ENCODE results near the gene PDCL2. TPM values are rescaled to one million over a fixed set of nuclear protein-coding genes. Genes with fewer than 3 reads are reported as not detected.

Gene PDCL2
- total and polyA plus RNA-seq, 2 experiments from 2014 or later: 0.35 to 1.9 TPM

GRCh38 chr4:55617587-55618197 lies 25.6 kb upstream of the PDCL2 start:
- no peak overlapping the region for H3K4me3 ChIP-seq
- no peak overlapping the region for H2AFZ ChIP-seq
- Mint-ChIP-seq H3K27ac (no peak overlapping the region), H3K4me1 (peaks cover 10% of the 10 kb centered on the region), H3K36me3 (ENCODE audit: low read depth) (peaks cover 9% of the 10 kb centered on the region), H3K27me3 (ENCODE audit: insufficient read depth, low read depth, poor library complexity) (peaks cover 4% of the 10 kb centered on the region), H3K4me3 (no peak overlapping the region), H3K9me3 (no peaks in the 10 kb centered on the region; the same call in 2 of the 3 replicates)
- H3K27me3 ChIP-seq (ENCODE audit: insufficient read depth): no peaks in the 10 kb centered on the region
- H3K36me3 ChIP-seq (ENCODE audit: insufficient read depth): no peaks in the 10 kb centered on the region
- no peak for ATAC-seq
- peaks cover 7% of the 10 kb centered on the region for H3K79me2 ChIP-seq (replicated peaks; ENCODE audit: insufficient read depth)
- H3F3A ChIP-seq (replicated peaks; ENCODE audit: low read depth): no peaks in the 10 kb centered on the region
- no peaks in the 10 kb centered on the region for H4K20me1 ChIP-seq (replicated peaks; ENCODE audit: insufficient read depth)
- H3K4me1 ChIP-seq (ENCODE audit: insufficient read depth): peaks cover 8% of the 10 kb centered on the region
- no peaks in the 10 kb centered on the region for H3K9me2 ChIP-seq (ENCODE audit: insufficient read depth)
- no peak for DNase-seq (ENCODE audit: low spot score)
- no peak overlapping the region for H3K4me2 ChIP-seq
- H3K27ac ChIP-seq (ENCODE audit: low read depth): no peak overlapping the region
- no peak for TF ChIP-seq STAT1 (IDR thresholded peaks at IDR 0.05; ENCODE audit: unreplicated experiment)
- no peak for TF ChIP-seq EZH2 (IDR thresholded peaks at IDR 0.05; ENCODE audit: low read depth, unreplicated experiment)
- no peak for TF ChIP-seq ZNF462 (CRISPR knock-in tag; IDR thresholded peaks at IDR 0.05)
- TF ChIP-seq CREB1 (CRISPR knock-in tag; IDR thresholded peaks at IDR 0.05; ENCODE audit: low read depth): no peak
- TF ChIP-seq ZNF331 (CRISPR knock-in tag; IDR thresholded peaks at IDR 0.05; ENCODE audit: low read depth): no peak
- TF ChIP-seq POLR2AphosphoS5 (IDR thresholded peaks at IDR 0.05; ENCODE audit: low read depth): no peak
- TF ChIP-seq NANOG (IDR thresholded peaks at IDR 0.05; ENCODE audit: borderline replicate concordance): no peak

Measured in GM23338 (cell line).